ENCODE measurements around the gene BCL10. TPM values are rescaled to one million over a fixed set of nuclear protein-coding genes. Genes with fewer than 3 reads are reported as not detected.
A peak's percentile ranks its signal among the peaks of the same experiment; 100 is the strongest.

Gene BCL10
- total and polyA plus RNA-seq, 2 of the 4 experiments (the other 2 are of a cell fraction) = 15.3 to 30.5 TPM

DNA sequence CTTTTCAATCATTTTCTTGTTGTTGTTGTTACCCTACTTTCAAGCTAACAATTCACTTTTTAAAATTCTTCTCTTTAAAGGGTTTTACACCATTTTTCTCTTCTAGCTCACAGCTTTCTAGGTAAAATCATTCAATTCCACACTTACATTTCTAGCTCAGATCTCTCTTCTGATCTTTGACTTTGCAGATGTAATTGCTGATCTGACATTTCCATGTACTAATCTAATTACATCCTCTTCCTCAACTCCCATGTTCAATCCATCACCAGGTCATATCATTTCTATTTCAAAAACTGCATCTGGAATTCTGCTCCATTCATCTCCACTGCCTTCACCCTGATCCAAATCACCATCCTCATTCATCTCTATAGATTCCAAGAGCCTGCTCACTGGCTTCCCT, 3.0 kb downstream of the BCL10 start:
- ChIA-PET CTCF (interaction anchor here (0.5 to 1.5 kb wide), 3 partner anchors 15 to 164 kb away, joined by 3 read pairs; no protein-coding TSS in a partner anchor), POLR2A (ENCODE audit: unreplicated experiment) (no interaction called here)
- Histone ChIP-seq H3K9me3 (ENCODE audit: control insufficient read depth, insufficient read depth, low read length) (no peaks in the 10 kb centered on the region), H3K9ac (ENCODE audit: low read depth, low read length) (no peak overlapping the region), H3K4me1 (ENCODE audit: control insufficient read depth, insufficient read depth, low read length) (no peaks in the 10 kb centered on the region; the same call in 1 of the 2 replicates), H3K36me3 (ENCODE audit: control insufficient read depth, insufficient read depth, low read length) (peaks cover 21% of the 10 kb centered on the region), H2BK15ac (ENCODE audit: low read depth, low read length) (no peak overlapping the region), H3K79me1 (ENCODE audit: low read depth in 1 of 2, low read length in 2 of 2) (peaks cover 16 to 68% of the 10 kb centered on the region in 2 experiments), H2BK120ac (ENCODE audit: low read depth, low read length) (no peak overlapping the region), H2AK9ac (replicated peaks; ENCODE audit: low read depth, low read length, poor library complexity) (no peak overlapping the region), H4K91ac (ENCODE audit: insufficient read depth, low read depth, low read length) (no peak overlapping the region), H2BK5ac (ENCODE audit: low read depth, low read length, poor library complexity, severe bottlenecking) (no peak overlapping the region), H2AFZ (replicated peaks; ENCODE audit: low read length, poor library complexity) (no peak overlapping the region), H3K27me3 (ENCODE audit: control insufficient read depth, insufficient read depth, low read length) (no peaks in the 10 kb centered on the region), H2AK5ac (ENCODE audit: low read depth, low read length) (no peak overlapping the region), H3K56ac (ENCODE audit: extremely low read depth, insufficient read depth, low read length) (no peak overlapping the region), H3K27ac (ENCODE audit: insufficient read depth, low read length) (no peak overlapping the region), H3K4me3 (ENCODE audit: insufficient read depth, low read depth, low read length) (no peak overlapping the region), H3K23ac (ENCODE audit: low read depth, low read length) (no peak overlapping the region), H3K9me1 (ENCODE audit: insufficient read depth, low read length) (0 out of 2 replicates have a peak, but pooled peaks cover 3% of the 10 kb centered on the region), H3K18ac (ENCODE audit: low read depth, low read length) (no peak overlapping the region), H4K8ac (ENCODE audit: low read depth in 2 of 2, low read length in 2 of 2) (no peak overlapping the region), H3K4ac (ENCODE audit: low read depth, low read length) (no peak overlapping the region), H3K14ac (replicated peaks; ENCODE audit: low read depth, low read length) (no peak overlapping the region), H3K4me2 (ENCODE audit: low read depth, low read length) (peak overlapping the region; percentile 70; the same call in 1 of the 2 replicates), H2BK20ac (ENCODE audit: low read depth, low read length) (no peak overlapping the region), H4K20me1 (ENCODE audit: insufficient read depth, low read length) (peaks cover 53% of the 10 kb centered on the region; the same call in 1 of the 2 replicates), H4K5ac (ENCODE audit: low read depth, low read length) (no peak overlapping the region)
- dilution Hi-C loops (cut with HindIII; ENCODE audit: low sequenced_read_pairs, unreplicated experiment) = no loop called here
- intact Hi-C loops (cut with micrococcal nuclease) = no loop called here
- no peak for TF ChIP-seq BHLHE40 (IDR thresholded peaks at IDR 0.05; ENCODE audit: low read depth, low read length)
- TF ChIP-seq, protein P1, sequence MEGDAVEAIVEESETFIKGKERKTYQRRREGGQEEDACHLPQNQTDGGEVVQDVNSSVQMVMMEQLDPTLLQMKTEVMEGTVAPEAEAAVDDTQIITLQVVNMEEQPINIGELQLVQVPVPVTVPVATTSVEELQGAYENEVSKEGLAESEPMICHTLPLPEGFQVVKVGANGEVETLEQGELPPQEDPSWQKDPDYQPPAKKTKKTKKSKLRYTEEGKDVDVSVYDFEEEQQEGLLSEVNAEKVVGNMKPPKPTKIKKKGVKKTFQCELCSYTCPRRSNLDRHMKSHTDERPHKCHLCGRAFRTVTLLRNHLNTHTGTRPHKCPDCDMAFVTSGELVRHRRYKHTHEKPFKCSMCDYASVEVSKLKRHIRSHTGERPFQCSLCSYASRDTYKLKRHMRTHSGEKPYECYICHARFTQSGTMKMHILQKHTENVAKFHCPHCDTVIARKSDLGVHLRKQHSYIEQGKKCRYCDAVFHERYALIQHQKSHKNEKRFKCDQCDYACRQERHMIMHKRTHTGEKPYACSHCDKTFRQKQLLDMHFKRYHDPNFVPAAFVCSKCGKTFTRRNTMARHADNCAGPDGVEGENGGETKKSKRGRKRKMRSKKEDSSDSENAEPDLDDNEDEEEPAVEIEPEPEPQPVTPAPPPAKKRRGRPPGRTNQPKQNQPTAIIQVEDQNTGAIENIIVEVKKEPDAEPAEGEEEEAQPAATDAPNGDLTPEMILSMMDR (conservative IDR thresholded peaks at IDR 0.05; ENCODE audit: low read depth, low read length) = no peak
- no peak for TF ChIP-seq USF2 (IDR thresholded peaks at IDR 0.05; ENCODE audit: low read depth, low read length)
- TF ChIP-seq MAFK (IDR thresholded peaks at IDR 0.05; ENCODE audit: low read depth, low read length) = peak; percentile 56
- no peak for TF ChIP-seq ELK1 (IDR thresholded peaks at IDR 0.05; ENCODE audit: borderline replicate concordance, low read depth, low read length)
- DNase-seq = no peak
- in situ Hi-C loops (cut with MboI; ENCODE audit: low sequenced_read_pairs) = no loop called here
- ATAC-seq (ENCODE audit: low read depth) = no peak
- no TSS peak for BruUV-seq (replicated peaks)

Measured in IMR-90 (cell line).